K562 (cell line): ENCODE results near the gene SRRM4. TPM values are rescaled to one million over a fixed set of nuclear protein-coding genes. Genes with fewer than 3 reads are reported as not detected.

Source experiments
- ATAC-seq: fragments of 200-7000 bp; cut with Tn5 transposase; 3 replicates; pipeline ENCODE4 v1.9.1; 2020; ENCODE audit warnings: moderate library complexity
- BruUV-seq: library from RNA; stranded (reverse); fragments of 400-500 nt; replicated peaks from 2 replicates; lab custom pipeline; 2021; lab: Mats Ljungman, UMichigan
- CTCF ChIA-PET: fragments of 300-600 bp; formaldehyde crosslinking; extraction: SDS; loops from one replicate; lab custom pipeline; 2021; ENCODE audit warnings: low intra/inter-chr PET ratio; lab: Yijun Ruan, JAX
- POLR2A ChIA-PET: fragments of 300-600, 350-650 bp; sonication (Branson Sonifier 250); formaldehyde crosslinking; extraction: SDS; loops from one replicate; lab custom pipeline; 2021; ENCODE audit warnings: antibody characterized with exemption, inconsistent platforms; lab: Yijun Ruan, JAX
- DNase-seq, 4 experiments: peaks; one replicate each; pipeline versions ENCODE4 v3.0.0 to v3.0.0-alpha.2; 2011 to 2018; ENCODE audit warnings: low spot score in 3 of 4, mixed read lengths in 3 of 4; ENCODE audit errors: extremely low read depth in 1 of 4
- FAIRE-seq: peaks from 2 replicates; lab custom pipeline; 2011; peaks lifted over from hg19 to GRCh38; lab: Jason Lieb, UNC
- H2AFZ ChIP-seq: 2 replicates; pipeline ENCODE4 v1.6.0; 2011; ENCODE audit warnings: low read depth, low read length, control low read depth, inconsistent platforms
- H3K27ac ChIP-seq: fragments of 200-600 bp; 3 replicates; pipeline ENCODE4 v1.8.0; 2011; ENCODE audit warnings: low read depth, mild to moderate bottlenecking, control low read depth, inconsistent platforms, low read length, moderate library complexity, mixed read lengths; ENCODE audit errors: extremely low read depth
- H3K27me3 ChIP-seq, 2 experiments: fragments of 300-600 bp in 1 of 2; 2 replicates in 1 of 2; 3 replicates in 1 of 2; pipeline versions ENCODE4 v1.6.0 to v1.8.0; 2011; ENCODE audit warnings: inconsistent platforms in 2 of 2, low read length in 2 of 2, mild to moderate bottlenecking in 1 of 2, mixed read lengths in 1 of 2, moderate library complexity in 1 of 2; ENCODE audit not compliant: control insufficient read depth in 2 of 2, insufficient read depth in 2 of 2
- H3K36me3 ChIP-seq: fragments of 300-600 bp; 3 replicates; pipeline ENCODE4 v1.8.0; 2011; ENCODE audit warnings: mild to moderate bottlenecking, low read length, inconsistent platforms; ENCODE audit not compliant: control insufficient read depth, insufficient read depth
- H3K4me1 ChIP-seq, 2 experiments: fragments of 200-600 bp in 1 of 2; replicated peaks in 1 of 2; 2 replicates in 1 of 2; 3 replicates in 1 of 2; pipeline versions ENCODE4 v1.5.1 to v1.8.0; 2011; ENCODE audit warnings: inconsistent platforms in 2 of 2, low read length in 2 of 2, mild to moderate bottlenecking in 1 of 2, mixed read lengths in 1 of 2, moderate library complexity in 1 of 2; ENCODE audit not compliant: control insufficient read depth in 2 of 2, insufficient read depth in 2 of 2
- H3K4me2 ChIP-seq: 2 replicates; pipeline ENCODE4 v1.6.1; 2011; ENCODE audit warnings: low read length, control low read depth, inconsistent platforms, mixed read lengths; ENCODE audit not compliant: insufficient read depth
- H3K4me3 ChIP-seq: fragments of 200-600 bp; sonication (generic), shearing (Covaris generic); 2 replicates; pipeline ENCODE4 v1.5.1; 2016; ENCODE audit warnings: control low read depth, inconsistent platforms
- H3K79me2 ChIP-seq: fragments of 200-600 bp; 3 replicates; pipeline ENCODE4 v1.8.0; 2011; ENCODE audit warnings: low read length, inconsistent platforms; ENCODE audit not compliant: control insufficient read depth, insufficient read depth
- H3K9ac ChIP-seq, 2 experiments: 2 replicates each; pipeline versions ENCODE4 v1.6.0 to v1.6.1; 2011; ENCODE audit warnings: low read depth in 2 of 2, low read length in 2 of 2, control low read depth in 1 of 2, inconsistent platforms in 1 of 2, mild to moderate bottlenecking in 1 of 2, mixed read lengths in 1 of 2; ENCODE audit not compliant: insufficient read depth in 1 of 2
- H3K9me1 ChIP-seq: one replicate; pipeline ENCODE4 v1.6.0; 2011; ENCODE audit warnings: inconsistent platforms, mild to moderate bottlenecking, low read length, moderate library complexity; ENCODE audit not compliant: control insufficient read depth, insufficient read depth
- H3K9me3 ChIP-seq: replicated peaks from 2 replicates; pipeline ENCODE4 v1.5.1; 2011; ENCODE audit warnings: low read depth, low read length, inconsistent platforms; ENCODE audit not compliant: control insufficient read depth, insufficient read depth
- H4K20me1 ChIP-seq: replicated peaks from 2 replicates; pipeline ENCODE4 v1.6.1; 2011; ENCODE audit warnings: low read length, inconsistent platforms, mixed read lengths; ENCODE audit not compliant: control insufficient read depth, insufficient read depth
- HLTF ChIP-seq: fragments of 450-650 bp; IDR thresholded peaks from 2 replicates; pipeline ENCODE4 v1.6.1; 2016
- SLC30A9 ChIP-seq: fragments of 250-450 bp; sonication (Bioruptor Pico); IDR thresholded peaks from 2 replicates; pipeline ENCODE4 v1.8.0; 2022; ENCODE audit warnings: mild to moderate bottlenecking, moderate library complexity
- TCFL5 ChIP-seq: fragments of 250-450 bp; sonication (Bioruptor Pico); conservative IDR thresholded peaks from 2 replicates; pipeline ENCODE4 v1.6.1; 2021; ENCODE audit warnings: mild to moderate bottlenecking, moderate library complexity, matching md5 sums
- ZBTB8A ChIP-seq: fragments of 450-650 bp; IDR thresholded peaks from 2 replicates; pipeline ENCODE4 v1.6.1; 2018; ENCODE audit warnings: mild to moderate bottlenecking, moderate library complexity; ENCODE audit not compliant: partially characterized antibody
- ZC3H4 ChIP-seq: sonication (generic); formaldehyde crosslinking; IDR thresholded peaks from 2 replicates; pipeline ENCODE4 v1.9.0; 2021; ENCODE audit warnings: missing genetic modification reagents, borderline replicate concordance
- ZNF778 ChIP-seq: fragments of 450-650 bp; formaldehyde crosslinking; IDR thresholded peaks from 2 replicates; pipeline ENCODE4 v1.4.0; 2020; ENCODE audit warnings: mild to moderate bottlenecking, moderate library complexity
- WGBS: fragments of 100-300 bp; shearing (Covaris generic); methylation state at CpG from one replicate; pipeline ENCODE4 v1.1.6; 2016; ENCODE audit warnings: low coverage, mixed read lengths; ENCODE audit not compliant: insufficient coverage; ENCODE audit errors: missing lambda C conversion rate; 5-methylcytosine and 5-hydroxymethylcytosine counted together
- in situ Hi-C: fragments of 300-500 bp; cut with MboI; formaldehyde crosslinking; loops from 4 replicates; pipeline ENCODE4 v1.15.0; 2018; ENCODE audit warnings: inconsistent platforms, mixed read lengths
- intact Hi-C: fragments of 100-400 bp; cut with micrococcal nuclease; formaldehyde crosslinking; loops from 2 replicates; pipeline ENCODE4 v1.14.2; 2022
- polyA plus RNA-seq, 8 experiments: library from polyadenylated mRNA; depleted of rRNA in 4 of 8; stranded (reverse) in 5 of 8; unstranded in 3 of 8; fragments of >200 nt; fragmentation: Nextera tagmentation in 2 of 8; fragmentation: Illumina TruSeq in 1 of 8; extraction: Ambion mirVana in 2 of 8; extraction: Trizol in 1 of 8; gene quantifications; 2 replicates each; pipeline versions ENCODE4 v1.2.1 to v1.2.3, GENCODE V29; 2011 to 2014; ENCODE audit warnings: inconsistent platforms in 1 of 8, missing spikeins in 1 of 8
- total RNA-seq, 7 experiments: library from RNA; depleted of rRNA in 6 of 7; stranded (reverse); fragments of >200 nt in 6 of 7; fragmentation: Illumina TruSeq in 2 of 7; extraction: Trizol in 2 of 7; gene quantifications; 2 replicates each; pipeline versions ENCODE4 v1.2.1 to v1.2.3, GENCODE V29; 2011 to 2021; ENCODE audit warnings: low replicate concordance in 1 of 7
- TF ChIP-seq, protein P1 (sequence below): sonication (generic); formaldehyde crosslinking; IDR thresholded peaks from 2 replicates; pipeline ENCODE4 v1.5.0; 2020; ENCODE audit warnings: missing genetic modification reagents
- TF ChIP-seq, protein P2 (sequence below): fragments of 250-450 bp; sonication (Bioruptor Pico); IDR thresholded peaks from 2 replicates; pipeline ENCODE4 v1.5.0; 2020; ENCODE audit warnings: mild to moderate bottlenecking
- TF ChIP-seq, protein P3 (sequence below): fragments of 250-450 bp; sonication (Bioruptor Pico); IDR thresholded peaks from 2 replicates; pipeline ENCODE4 v1.5.0; 2021
- TF ChIP-seq, protein P4 (sequence below), 2 experiments: fragments of 450-650 bp; IDR thresholded peaks; 2 replicates each; pipeline ENCODE4 v1.6.1; 2016; ENCODE audit warnings: mild to moderate bottlenecking in 2 of 2, borderline replicate concordance in 1 of 2, low read depth in 1 of 2, moderate library complexity in 1 of 2

Gene SRRM4
- total and polyA plus RNA-seq, 9 of the 15 experiments (the other 6 are each of a cell fraction or from before 2014, with no cell fraction given), result not detected

DNA sequence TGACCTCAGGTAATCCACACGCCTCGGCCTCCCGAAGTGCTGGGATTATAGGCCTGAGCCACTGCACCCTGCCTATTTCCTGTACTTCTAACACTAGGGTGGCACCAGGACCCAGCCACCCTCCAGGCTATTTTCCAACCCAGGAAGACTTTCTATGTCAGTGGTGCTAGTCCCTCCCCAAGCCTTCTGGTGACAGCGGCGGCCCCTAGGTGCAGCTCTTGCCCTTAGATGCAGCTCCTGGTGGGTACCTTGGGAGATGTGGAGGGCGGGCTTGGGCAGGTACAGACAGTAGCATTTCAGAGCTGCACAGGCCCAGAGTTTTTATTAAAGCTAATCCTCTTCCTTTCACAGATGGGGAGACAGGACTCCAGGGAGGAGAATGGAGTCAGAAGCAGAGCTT, 62.8 kb downstream of the SRRM4 start:
- POLR2A ChIA-PET, result no interaction called here
- FAIRE-seq, result no peak
- in situ Hi-C loops, result no loop called here
- TF ChIP-seq, protein P1, sequence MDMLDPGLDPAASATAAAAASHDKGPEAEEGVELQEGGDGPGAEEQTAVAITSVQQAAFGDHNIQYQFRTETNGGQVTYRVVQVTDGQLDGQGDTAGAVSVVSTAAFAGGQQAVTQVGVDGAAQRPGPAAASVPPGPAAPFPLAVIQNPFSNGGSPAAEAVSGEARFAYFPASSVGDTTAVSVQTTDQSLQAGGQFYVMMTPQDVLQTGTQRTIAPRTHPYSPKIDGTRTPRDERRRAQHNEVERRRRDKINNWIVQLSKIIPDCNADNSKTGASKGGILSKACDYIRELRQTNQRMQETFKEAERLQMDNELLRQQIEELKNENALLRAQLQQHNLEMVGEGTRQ (CRISPR knock-in tag), result no peak
- TF ChIP-seq ZBTB8A, result no peak
- TF ChIP-seq, protein P2, sequence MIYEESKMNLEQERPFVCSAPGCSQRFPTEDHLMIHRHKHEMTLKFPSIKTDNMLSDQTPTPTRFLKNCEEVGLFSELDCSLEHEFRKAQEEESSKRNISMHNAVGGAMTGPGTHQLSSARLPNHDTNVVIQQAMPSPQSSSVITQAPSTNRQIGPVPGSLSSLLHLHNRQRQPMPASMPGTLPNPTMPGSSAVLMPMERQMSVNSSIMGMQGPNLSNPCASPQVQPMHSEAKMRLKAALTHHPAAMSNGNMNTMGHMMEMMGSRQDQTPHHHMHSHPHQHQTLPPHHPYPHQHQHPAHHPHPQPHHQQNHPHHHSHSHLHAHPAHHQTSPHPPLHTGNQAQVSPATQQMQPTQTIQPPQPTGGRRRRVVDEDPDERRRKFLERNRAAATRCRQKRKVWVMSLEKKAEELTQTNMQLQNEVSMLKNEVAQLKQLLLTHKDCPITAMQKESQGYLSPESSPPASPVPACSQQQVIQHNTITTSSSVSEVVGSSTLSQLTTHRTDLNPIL (CRISPR knock-in tag), result no peak
- no peak for TF ChIP-seq ZC3H4 (CRISPR knock-in tag)
- no peak for TF ChIP-seq SLC30A9
- TF ChIP-seq, protein P3, sequence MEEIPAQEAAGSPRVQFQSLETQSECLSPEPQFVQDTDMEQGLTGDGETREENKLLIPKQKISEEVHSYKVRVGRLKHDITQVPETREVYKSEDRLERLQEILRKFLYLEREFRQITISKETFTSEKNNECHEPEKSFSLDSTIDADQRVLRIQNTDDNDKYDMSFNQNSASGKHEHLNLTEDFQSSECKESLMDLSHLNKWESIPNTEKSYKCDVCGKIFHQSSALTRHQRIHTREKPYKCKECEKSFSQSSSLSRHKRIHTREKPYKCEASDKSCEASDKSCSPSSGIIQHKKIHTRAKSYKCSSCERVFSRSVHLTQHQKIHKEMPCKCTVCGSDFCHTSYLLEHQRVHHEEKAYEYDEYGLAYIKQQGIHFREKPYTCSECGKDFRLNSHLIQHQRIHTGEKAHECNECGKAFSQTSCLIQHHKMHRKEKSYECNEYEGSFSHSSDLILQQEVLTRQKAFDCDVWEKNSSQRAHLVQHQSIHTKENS, result no peak
- TF ChIP-seq TCFL5 (CRISPR knock-in tag), result no peak
- no peak for TF ChIP-seq HLTF
- TF ChIP-seq ZNF778 (CRISPR knock-in tag), result no peak
- TF ChIP-seq, protein P4, sequence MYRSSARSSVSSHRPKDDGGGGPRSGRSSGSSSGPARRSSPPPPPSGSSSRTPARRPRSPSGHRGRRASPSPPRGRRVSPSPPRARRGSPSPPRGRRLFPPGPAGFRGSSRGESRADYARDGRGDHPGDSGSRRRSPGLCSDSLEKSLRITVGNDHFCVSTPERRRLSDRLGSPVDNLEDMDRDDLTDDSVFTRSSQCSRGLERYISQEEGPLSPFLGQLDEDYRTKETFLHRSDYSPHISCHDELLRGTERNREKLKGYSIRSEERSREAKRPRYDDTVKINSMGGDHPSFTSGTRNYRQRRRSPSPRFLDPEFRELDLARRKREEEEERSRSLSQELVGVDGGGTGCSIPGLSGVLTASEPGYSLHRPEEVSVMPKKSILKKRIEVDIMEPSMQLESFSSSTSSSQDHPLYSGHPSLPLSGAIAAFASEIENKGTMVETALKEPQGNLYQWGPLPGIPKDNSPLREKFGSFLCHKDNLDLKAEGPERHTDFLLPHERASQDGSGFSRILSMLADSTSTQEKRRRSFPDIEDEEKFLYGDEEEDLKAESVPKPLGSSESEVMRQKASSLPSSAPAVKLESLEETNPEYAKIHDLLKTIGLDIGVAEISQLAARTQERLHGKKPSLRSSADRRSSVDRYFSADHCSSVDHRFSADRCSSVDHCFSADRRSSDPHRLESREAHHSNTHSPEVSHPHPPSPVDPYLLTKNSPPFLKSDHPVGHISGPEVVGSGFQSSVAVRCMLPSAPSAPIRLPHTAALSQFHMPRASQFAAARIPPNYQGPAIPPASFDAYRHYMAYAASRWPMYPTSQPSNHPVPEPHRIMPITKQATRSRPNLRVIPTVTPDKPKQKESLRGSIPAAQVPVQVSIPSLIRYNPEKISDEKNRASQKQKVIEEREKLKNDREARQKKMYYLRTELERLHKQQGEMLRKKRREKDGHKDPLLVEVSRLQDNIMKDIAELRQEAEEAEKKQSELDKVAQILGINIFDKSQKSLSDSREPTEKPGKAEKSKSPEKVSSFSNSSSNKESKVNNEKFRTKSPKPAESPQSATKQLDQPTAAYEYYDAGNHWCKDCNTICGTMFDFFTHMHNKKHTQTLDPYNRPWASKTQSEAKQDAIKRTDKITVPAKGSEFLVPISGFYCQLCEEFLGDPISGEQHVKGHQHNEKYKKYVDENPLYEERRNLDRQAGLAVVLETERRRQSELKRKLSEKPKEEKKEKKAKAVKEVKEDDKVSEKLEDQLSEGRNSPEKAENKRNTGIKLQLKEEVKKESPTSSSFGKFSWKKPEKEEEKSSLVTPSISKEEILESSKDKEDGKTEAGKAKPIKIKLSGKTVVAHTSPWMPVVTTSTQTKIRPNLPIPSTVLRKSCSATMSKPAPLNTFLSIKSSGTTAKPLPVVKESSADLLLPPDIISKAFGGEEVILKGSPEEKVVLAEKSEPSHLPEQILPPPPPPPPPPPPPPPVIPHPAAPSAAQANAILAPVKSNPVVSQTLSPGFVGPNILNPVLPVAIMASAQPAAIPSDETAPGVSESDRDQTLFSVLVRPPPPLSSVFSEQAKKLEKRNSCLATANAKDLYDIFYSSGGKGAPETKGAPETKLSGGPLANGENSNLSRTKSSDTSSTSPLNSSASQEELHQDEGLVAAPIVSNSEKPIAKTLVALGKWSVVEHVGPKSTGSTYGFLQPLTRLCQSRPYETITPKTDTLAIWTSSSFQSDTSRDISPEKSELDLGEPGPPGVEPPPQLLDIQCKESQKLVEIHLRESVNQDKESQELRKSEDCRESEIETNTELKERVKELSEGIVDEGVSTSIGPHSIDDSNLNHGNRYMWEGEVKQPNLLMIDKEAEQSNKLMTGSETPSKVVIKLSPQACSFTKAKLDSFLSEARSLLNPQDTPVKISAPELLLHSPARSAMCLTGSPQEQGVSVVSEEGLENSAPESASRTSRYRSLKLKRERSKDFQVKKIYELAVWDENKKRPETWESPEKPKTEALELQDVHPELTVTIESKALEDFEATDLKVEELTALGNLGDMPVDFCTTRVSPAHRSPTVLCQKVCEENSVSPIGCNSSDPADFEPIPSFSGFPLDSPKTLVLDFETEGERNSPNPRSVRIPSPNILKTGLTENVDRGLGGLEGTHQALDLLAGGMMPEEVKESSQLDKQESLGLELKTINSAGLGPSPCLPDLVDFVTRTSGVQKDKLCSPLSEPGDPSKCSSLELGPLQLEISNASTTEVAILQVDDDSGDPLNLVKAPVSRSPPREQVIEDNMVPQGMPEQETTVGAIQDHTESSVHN (IDR thresholded peaks at IDR 0.05; ENCODE audit: borderline replicate concordance in 1 of 2, low read depth in 1 of 2), result no peak

More for the DNA sequence above, 62.8 kb downstream of the SRRM4 start:
- DNase-seq (no peak), ATAC-seq (no peak)
- H3K4me3 ChIP-seq, result no peak overlapping the region
- BruUV-seq, result no TSS peak
- H4K20me1 ChIP-seq, result no peaks in the 10 kb centered on the region
- H3K36me3 ChIP-seq, result no peaks in the 10 kb centered on the region
- 3% methylated on average over 4 of the region's 6 CpGs for WGBS
- H3K79me2 ChIP-seq, result no peaks in the 10 kb centered on the region
- H2AFZ ChIP-seq, result no peak overlapping the region
- H3K4me2 ChIP-seq, result no peak overlapping the region
- CTCF ChIA-PET, result no interaction called here
- no peak overlapping the region for H3K27ac ChIP-seq
- no peaks in the 10 kb centered on the region for H3K9me1 ChIP-seq
- H3K9me3 ChIP-seq, result no peaks in the 10 kb centered on the region
- no peaks in the 10 kb centered on the region for H3K4me1 ChIP-seq
- H3K9ac ChIP-seq, result no peak overlapping the region
- H3K27me3 ChIP-seq, result no peaks in the 10 kb centered on the region
- intact Hi-C loops, result no loop called here
